ENCODE measurements around the gene SIGLEC7. TPM values are rescaled to one million over a fixed set of nuclear protein-coding genes. Genes with fewer than 3 reads are reported as not detected.

The SIGLEC7 gene
- total RNA-seq, 8 experiments from 2014 or later: 0.20 to 1.2 (median 0.33) TPM; not detected in 5

DNA sequence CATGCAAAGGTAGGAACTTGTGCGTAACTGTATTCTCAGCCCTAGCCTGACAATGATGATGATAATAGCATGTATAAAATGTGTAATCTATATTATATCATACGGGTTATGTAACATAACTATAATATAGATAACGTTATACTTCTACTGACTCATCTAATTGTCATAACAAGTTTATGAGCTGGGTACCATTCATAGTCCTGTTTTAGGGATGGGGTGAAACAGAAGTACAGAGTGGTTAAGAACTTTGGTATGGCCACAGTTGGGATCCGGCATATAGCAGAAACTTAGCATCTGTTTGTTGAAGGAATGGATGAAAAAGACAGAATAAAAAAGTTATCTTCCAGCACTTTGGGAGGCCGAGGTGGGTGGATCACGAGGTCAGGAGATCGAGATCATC is 39.1 kb upstream of the SIGLEC7 start:
- Histone ChIP-seq H3K4me3 (no peak overlapping the region), H3K27ac (no peak overlapping the region), H3K4me1 (replicated peaks in 1 of 2) (peaks cover 3 to 4% of the 10 kb centered on the region in 2 donors)
- WGBS, 10 experiments: 54 to 100% (median 98%) methylated on average over 1 to 5 of the region's 7 CpGs; no CpG with 5 or more reads in 2 of the 10 experiments
- in situ Hi-C loops (cut with MboI; ENCODE audit: low pct_unique_long_range_greater_than_20kb in 2 of 9, low sequenced_read_pairs in 9 of 9, unreplicated experiment in 9 of 9): no loop called here
- no peak for ATAC-seq (replicated peaks in 6 of 8)

DNA sequence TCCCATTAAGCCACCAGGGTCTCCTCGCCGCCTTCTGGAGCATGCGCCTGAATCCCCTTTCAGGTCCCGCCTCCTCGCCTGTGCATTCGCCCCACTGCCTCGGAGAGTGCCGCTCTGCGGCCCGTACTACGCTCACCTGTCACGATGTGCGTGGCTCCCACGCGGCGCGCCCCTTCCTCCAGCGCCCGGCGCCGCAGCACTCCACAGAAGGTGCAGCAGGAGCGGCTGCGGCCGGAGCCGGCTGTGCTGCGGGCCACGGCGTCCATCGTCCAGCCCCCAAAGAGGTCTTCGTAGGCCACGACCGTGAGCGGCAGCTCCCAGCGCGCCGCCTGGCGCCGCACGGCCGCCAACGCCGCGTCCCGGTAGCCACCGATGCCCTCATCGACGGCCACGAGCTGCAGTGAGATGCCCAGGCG is 38.2 kb upstream of the SIGLEC7 start:
- in situ Hi-C loops (cut with MboI; ENCODE audit: low pct_unique_long_range_greater_than_20kb in 2 of 9, low sequenced_read_pairs in 9 of 9, unreplicated experiment in 9 of 9): no loop called here
- 87 to 100% (median 92%) methylated on average over 3 to 30 of the region's 49 CpGs; no CpG with 5 or more reads in 5 of the 10 experiments for WGBS, 10 experiments
- no peak for ATAC-seq (replicated peaks in 6 of 8)
- Histone ChIP-seq H3K4me1 (replicated peaks in 1 of 2) (peaks cover 3 to 6% of the 10 kb centered on the region in 2 donors), H3K27ac (no peak overlapping the region), H3K4me3 (no peak overlapping the region)

DNA sequence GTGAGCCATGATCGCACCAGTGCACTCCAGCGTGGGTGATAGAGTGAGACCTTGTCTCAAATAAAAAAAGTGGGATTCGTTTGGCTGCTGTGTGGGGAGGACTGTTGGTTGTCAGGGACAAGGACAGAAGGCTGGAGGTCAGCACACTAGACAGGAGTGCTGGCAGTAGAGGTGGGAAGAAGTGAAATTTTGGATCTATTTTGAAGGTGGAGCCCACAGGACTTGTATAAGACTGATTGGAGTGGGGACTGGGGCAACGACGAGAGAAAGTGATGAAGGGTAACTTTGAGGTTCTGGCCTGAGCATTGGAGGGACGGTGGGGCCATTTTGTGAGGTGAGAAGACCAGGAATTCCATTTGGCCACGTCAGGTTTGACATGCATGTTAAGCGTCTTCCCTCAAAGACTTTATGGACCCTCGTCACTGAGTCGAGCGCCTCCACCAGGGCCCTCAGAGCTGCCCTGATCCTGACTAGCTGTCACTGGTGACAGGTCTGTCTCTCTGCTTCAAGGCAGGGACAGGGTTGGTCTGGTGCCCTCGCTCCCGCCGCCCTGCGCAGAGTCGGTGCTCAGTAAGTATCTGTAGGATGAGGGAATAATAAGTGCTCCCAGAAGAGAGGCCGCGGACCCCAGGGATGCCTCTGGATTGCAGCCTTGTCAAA is 34.6 kb upstream of the SIGLEC7 start:
- in situ Hi-C loops (cut with MboI; ENCODE audit: low pct_unique_long_range_greater_than_20kb in 2 of 9, low sequenced_read_pairs in 9 of 9, unreplicated experiment in 9 of 9): no loop called here
- ATAC-seq (replicated peaks in 6 of 8): peak in 5 of 8 experiments; percentile 14 to 25 (median 21)
- H3K27ac ChIP-seq: peak overlapping the region; percentile 4 to 46
- peak overlapping the region; percentile 48 to 67 (median 56) for H3K4me3 ChIP-seq
- peaks cover 3 to 7% of the 10 kb centered on the region in 2 donors for H3K4me1 ChIP-seq (replicated peaks in 1 of 2)
- 3 to 67% (median 26%) methylated on average over 1 to 11 of the region's 18 CpGs for WGBS, 10 experiments

DNA sequence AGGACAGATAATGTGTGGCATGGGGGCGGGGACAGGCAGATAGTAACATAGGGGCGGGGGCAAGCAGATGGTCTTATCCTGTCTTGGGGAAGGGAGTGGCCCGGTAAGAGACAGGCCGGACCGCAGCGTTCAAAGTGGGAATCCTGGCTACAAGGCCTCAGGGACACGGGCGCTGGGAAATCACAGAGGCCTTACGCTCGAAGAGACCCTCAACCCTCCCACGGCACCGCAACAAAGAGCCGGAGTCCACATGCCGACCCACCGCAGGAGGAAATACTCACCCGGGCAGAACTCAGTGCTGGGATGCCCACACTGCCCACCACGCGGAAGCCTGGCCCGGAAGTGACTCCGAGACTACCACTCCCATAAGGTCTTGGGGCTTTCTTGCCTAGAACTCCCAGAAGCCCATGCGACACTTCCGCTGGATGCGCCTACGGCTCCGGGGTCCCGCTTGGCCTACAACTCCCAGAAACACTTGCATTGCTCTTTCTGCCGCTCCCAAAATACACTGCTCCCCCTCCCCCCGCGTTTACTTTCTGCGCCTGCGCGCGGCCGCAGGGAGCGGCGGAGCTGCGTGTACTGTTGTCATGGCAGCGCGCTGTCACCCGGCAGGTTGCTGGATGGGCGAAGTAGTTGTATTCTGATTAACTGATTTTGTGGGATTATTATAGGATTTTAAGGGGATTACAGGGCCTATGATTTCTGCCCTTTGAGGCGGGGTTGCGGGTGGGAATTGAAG is 33.9 kb upstream of the SIGLEC7 start, which contains the start of gene CTU1:
Gene CTU1, minus strand, starts transcription at position 344 of the 739 bp plus-strand sequence. CDS start 3,840 bp downstream, outside the sequence.
- H3K4me3 ChIP-seq: peak within 1 kb of the TSS; percentile 48 to 67 (median 56)
- WGBS, 10 experiments: 0% methylated on average over 2 to 10 of the region's 43 CpGs; no CpG with 5 or more reads in 4 of the 10 experiments
- in situ Hi-C loops (cut with MboI; ENCODE audit: low pct_unique_long_range_greater_than_20kb in 2 of 9, low sequenced_read_pairs in 9 of 9, unreplicated experiment in 9 of 9): no loop called here
- peaks cover 3 to 7% of the 10 kb centered on the region in 2 donors for H3K4me1 ChIP-seq (replicated peaks in 1 of 2)
- peak; percentile 94 to 97 (median 96) for ATAC-seq (replicated peaks in 6 of 8)
- H3K27ac ChIP-seq: peak within 1 kb of the TSS; percentile 46 to 74

DNA sequence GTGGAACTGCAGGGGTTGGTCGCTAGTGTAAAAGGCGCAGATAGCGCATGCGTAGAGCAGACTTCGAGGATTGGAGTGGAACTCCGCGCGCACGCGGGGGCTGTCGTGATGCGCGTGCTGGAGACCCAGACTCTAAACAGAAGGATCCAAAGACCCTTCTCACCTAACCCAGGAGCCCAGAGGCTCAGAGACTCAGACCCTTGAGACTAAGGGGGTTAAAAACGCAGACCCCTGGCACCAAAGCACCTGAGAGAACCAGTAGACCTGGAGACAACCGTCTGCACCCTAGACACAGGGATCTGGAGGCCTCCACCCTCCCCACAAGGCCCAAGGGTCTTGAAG is 33.3 kb upstream of the SIGLEC7 start:
- in situ Hi-C loops (cut with MboI; ENCODE audit: low pct_unique_long_range_greater_than_20kb in 2 of 9, low sequenced_read_pairs in 9 of 9, unreplicated experiment in 9 of 9): no loop called here
- Histone ChIP-seq H3K4me1 (replicated peaks in 1 of 2) (peaks cover 3 to 7% of the 10 kb centered on the region in 2 donors), H3K4me3 (peak overlapping the region; percentile 48 to 67 (median 56)), H3K27ac (peak overlapping the region; percentile 46 to 74)
- peak; percentile 9 to 68 (median 46) for ATAC-seq (replicated peaks in 6 of 8)
- 0 to 60% (median 0%) methylated on average over 1 to 13 of the region's 15 CpGs; no CpG with 5 or more reads in 3 of the 10 experiments for WGBS, 10 experiments

DNA sequence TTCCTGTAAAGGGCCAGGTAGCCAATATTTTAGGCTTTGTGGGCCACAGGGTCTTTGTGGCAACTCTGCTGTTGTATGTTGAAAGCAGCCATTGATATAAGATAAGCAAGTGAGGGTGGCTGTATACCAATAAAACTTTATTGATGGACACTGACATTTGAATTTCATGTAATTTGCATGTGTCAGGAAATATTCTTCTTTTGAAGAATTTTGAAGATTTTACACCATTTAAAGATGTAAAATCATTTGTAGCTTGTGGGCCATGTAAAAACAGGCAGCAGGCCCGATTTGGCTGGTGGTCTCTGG is 31.5 kb upstream of the SIGLEC7 start:
- in situ Hi-C loops (cut with MboI; ENCODE audit: low pct_unique_long_range_greater_than_20kb in 2 of 9, low sequenced_read_pairs in 9 of 9, unreplicated experiment in 9 of 9): no loop called here
- 0 to 80% (median 43%) methylated on average over 1 of the region's 1 CpG; no CpG with 5 or more reads in 4 of the 10 experiments for WGBS, 10 experiments
- no peak for ATAC-seq (replicated peaks in 6 of 8)

DNA sequence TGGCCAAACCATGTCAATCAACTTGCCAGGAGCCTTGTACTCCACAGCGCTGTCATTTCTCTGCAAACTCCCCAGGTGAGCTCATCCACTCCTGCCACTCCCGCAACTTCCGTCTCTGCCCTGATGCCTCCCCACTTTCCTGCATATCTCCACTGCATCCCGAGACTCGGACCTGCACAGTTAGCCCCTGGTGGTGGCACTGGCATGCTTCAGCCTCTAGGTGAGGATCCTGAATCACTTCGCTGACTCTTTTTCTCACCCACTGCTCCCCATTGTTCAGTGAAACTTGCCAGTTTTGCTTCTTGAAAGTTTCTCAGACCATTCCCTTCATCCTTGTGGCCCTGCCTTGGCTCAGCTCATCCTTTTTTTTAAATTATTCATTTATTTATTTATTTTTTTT is 30.5 kb upstream of the SIGLEC7 start:
- Histone ChIP-seq H3K4me3 (no peak overlapping the region), H3K4me1 (replicated peaks in 1 of 2) (peaks cover 3 to 7% of the 10 kb centered on the region in 2 donors), H3K27ac (no peak overlapping the region)
- WGBS, 10 experiments: 20 to 93% (median 35%) methylated on average over 1 to 5 of the region's 6 CpGs; no CpG with 5 or more reads in 2 of the 10 experiments
- no peak for ATAC-seq (replicated peaks in 6 of 8)
- in situ Hi-C loops (cut with MboI; ENCODE audit: low pct_unique_long_range_greater_than_20kb in 2 of 9, low sequenced_read_pairs in 9 of 9, unreplicated experiment in 9 of 9): no loop called here

More for the DNA sequence above, 31.5 kb upstream of the SIGLEC7 start:
- Histone ChIP-seq H3K4me1 (replicated peaks in 1 of 2) (peaks cover 3 to 7% of the 10 kb centered on the region in 2 donors), H3K4me3 (no peak overlapping the region), H3K27ac (no peak overlapping the region)

DNA sequence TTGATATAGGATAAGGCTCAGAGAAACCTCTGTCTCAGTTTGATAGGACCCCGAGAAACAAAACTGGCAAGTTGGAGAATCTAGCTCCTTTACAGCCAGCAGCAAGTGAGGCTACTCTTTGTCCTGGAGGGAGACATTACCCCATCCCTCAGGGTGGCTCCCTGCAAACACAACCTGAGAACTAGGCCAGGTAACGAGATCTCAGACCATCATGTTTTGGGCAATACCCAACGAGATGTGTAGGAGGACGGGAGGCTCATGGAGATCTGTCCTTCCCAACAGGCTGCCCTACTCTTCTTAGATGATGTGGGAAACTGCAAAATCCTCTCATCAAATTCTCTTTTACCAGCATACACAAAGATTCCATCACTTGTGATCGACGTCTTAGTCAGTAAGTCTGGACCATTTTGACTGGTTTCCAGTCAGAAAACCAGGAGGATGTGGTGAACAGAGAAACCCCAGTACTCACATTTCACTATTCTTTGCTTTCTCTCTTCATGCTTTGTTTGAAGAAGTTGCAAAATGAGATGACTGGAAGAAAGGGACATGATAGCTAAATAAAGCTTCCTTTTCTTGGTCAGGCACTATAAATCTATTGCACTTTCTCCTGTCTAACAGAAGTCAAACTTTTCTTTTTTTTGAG is 27.9 kb upstream of the SIGLEC7 start:
- Histone ChIP-seq H3K4me3 (no peak overlapping the region), H3K4me1 (replicated peaks in 1 of 2) (no peaks in the 10 kb centered on the region), H3K27ac (no peak overlapping the region)
- in situ Hi-C loops (cut with MboI; ENCODE audit: low pct_unique_long_range_greater_than_20kb in 2 of 9, low sequenced_read_pairs in 9 of 9, unreplicated experiment in 9 of 9): no loop called here
- no peak for ATAC-seq (replicated peaks in 6 of 8)
- 7 to 86% (median 56%) methylated on average over 1 to 6 of the region's 6 CpGs; no CpG with 5 or more reads in 1 of the 10 experiments for WGBS, 10 experiments

DNA sequence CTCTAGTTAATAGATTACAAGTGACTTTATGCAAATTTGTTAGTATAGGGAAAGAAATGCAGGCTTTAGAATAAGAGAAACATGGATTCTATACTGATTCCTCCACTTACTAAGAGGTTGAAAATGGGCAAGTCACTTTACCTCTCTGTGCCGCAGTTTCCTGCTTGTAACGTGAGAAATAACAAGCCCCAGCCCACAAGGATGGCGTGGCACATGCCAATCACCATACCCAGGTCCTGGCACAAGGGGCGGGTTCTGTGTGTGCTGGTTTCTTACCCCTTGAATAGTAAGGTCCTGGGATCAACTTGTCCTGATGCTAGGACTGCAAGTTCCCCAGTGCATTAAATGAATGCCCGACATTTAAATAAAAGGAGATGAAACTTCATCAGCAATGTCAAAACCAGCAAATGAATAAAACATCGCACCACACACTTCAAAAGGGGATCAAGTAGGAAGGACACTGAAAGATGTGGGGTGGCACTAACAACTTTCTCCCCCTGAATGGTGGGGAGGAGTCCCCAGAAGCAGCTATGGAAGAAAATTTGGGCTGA is 25.3 kb upstream of the SIGLEC7 start:
- Histone ChIP-seq H3K4me1 (replicated peaks in 1 of 2) (no peaks in the 10 kb centered on the region), H3K4me3 (no peak overlapping the region), H3K27ac (no peak overlapping the region)
- in situ Hi-C loops (cut with MboI; ENCODE audit: low pct_unique_long_range_greater_than_20kb in 2 of 9, low sequenced_read_pairs in 9 of 9, unreplicated experiment in 9 of 9): no loop called here
- 17 to 100% (median 58%) methylated on average over 1 to 5 of the region's 6 CpGs; no CpG with 5 or more reads in 4 of the 10 experiments for WGBS, 10 experiments
- no peak for ATAC-seq (replicated peaks in 6 of 8)

DNA sequence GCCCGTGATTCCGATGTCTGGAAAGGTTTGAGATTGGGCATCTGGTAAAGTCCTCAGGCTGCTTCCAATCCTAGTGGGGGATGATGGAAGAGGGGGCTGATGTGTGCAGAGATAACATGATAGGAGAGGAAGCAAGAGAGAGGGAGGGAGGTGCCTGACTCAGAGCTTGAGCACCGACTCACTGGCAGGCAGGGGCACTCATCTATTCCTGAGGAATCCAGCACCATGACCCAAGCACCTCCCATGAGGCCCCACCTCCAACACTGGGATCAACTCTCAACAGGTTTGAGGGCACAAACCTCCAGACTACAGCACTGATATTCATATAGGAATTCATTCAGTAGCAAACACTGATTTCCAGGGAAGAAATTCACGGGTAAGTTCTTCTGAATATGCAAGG is 23.0 kb upstream of the SIGLEC7 start:
- ATAC-seq (replicated peaks in 6 of 8): peak in 3 of 8 experiments; percentile 50 to 57 (median 55)

DNA sequence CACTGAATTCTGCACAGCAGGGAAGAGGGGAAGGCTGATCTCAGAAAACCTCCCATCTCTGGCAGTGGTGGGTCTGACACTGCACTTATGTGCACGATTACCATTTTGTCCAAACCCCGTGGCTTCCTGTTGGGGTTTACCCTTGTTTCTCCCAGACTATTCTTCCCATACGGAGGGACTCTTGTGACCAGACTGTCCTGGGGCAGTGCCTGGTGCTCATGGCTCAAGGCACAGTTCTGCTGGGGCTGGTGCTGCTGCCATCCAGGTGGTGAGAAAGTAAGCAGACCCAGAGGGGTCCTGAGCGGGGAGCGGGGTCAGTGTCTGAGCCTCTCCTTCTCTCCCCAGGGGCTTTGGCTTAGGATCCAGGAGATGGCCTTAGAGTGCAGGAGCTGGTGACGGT is 22.5 kb upstream of the SIGLEC7 start:
- no peak overlapping the region for H3K4me3 ChIP-seq
- peak in 2 of 8 experiments; percentile 33 for ATAC-seq (replicated peaks in 6 of 8)
- 73 to 100% (median 83%) methylated on average over 1 to 3 of the region's 6 CpGs; no CpG with 5 or more reads in 6 of the 10 experiments for WGBS, 10 experiments
- H3K4me1 ChIP-seq (replicated peaks in 1 of 2): no peaks in the 10 kb centered on the region
- in situ Hi-C loops (cut with MboI; ENCODE audit: low pct_unique_long_range_greater_than_20kb in 2 of 9, low sequenced_read_pairs in 9 of 9, unreplicated experiment in 9 of 9): no loop called here
- no peak overlapping the region for H3K27ac ChIP-seq

More for the DNA sequence above, 23.0 kb upstream of the SIGLEC7 start:
- Histone ChIP-seq H3K4me1 (replicated peaks in 1 of 2) (no peaks in the 10 kb centered on the region), H3K4me3 (no peak overlapping the region), H3K27ac (no peak overlapping the region)
- in situ Hi-C loops (cut with MboI; ENCODE audit: low pct_unique_long_range_greater_than_20kb in 2 of 9, low sequenced_read_pairs in 9 of 9, unreplicated experiment in 9 of 9): no loop called here
- 0 to 80% (median 51%) methylated on average over 1 to 4 of the region's 4 CpGs for WGBS, 10 experiments

DNA sequence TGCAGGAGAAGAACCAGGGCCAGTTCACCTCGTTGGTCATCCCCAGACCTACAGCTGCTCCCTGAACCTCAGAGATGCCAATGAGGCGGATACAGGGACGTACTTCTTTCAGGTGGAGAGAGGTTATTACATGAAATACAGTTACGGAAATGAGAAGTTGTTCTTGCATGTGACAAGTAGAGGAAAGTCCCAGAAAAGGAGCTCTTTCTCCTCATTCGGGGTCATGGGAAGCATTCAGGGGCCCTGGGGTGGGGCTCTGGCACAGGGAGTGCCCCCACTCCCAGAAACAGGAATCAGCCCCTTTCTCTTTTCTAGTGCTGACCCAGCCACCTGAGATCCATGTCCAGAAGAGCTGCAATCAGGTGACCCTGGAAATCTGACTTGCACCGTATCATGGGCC is 21.9 kb upstream of the SIGLEC7 start:
- 40 to 73% (median 58%) methylated on average over 1 to 5 of the region's 6 CpGs; no CpG with 5 or more reads in 5 of the 10 experiments for WGBS, 10 experiments
- H3K27ac ChIP-seq: no peak overlapping the region
- no peaks in the 10 kb centered on the region for H3K4me1 ChIP-seq (replicated peaks in 1 of 2)
- no peak overlapping the region for H3K4me3 ChIP-seq
- in situ Hi-C loops (cut with MboI; ENCODE audit: low pct_unique_long_range_greater_than_20kb in 2 of 9, low sequenced_read_pairs in 9 of 9, unreplicated experiment in 9 of 9): no loop called here
- no peak for ATAC-seq (replicated peaks in 6 of 8)

DNA sequence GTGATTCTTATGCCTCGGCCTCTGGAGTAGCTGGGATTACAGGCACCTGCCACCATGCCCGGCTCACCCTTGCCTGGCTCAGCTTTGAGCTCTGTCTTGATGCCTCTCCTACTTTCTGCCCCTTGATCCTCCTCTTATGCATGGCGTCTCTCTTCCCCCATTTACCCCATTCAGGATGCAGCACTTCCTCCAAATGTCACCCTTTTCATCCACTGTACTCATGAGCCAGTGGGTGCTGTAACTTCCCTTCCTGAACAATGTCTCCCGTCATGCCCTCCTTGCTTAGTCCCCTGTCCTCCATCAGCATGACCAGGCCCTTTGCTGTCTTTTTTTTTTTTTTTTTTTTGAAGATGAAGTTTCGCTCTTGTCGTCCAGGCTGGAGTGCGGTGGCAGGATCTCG is 20.8 kb upstream of the SIGLEC7 start:
- no peak overlapping the region for H3K4me3 ChIP-seq
- in situ Hi-C loops (cut with MboI; ENCODE audit: low pct_unique_long_range_greater_than_20kb in 2 of 9, low sequenced_read_pairs in 9 of 9, unreplicated experiment in 9 of 9): no loop called here
- H3K27ac ChIP-seq: no peak overlapping the region
- 43 to 100% (median 77%) methylated on average over 1 to 7 of the region's 8 CpGs for WGBS, 10 experiments
- no peak for ATAC-seq (replicated peaks in 6 of 8)
- H3K4me1 ChIP-seq (replicated peaks in 1 of 2): no peaks in the 10 kb centered on the region

Measured in motor neuron (in vitro differentiated cells).